ENCODE measurements around the gene CCDC157.

DNA sequence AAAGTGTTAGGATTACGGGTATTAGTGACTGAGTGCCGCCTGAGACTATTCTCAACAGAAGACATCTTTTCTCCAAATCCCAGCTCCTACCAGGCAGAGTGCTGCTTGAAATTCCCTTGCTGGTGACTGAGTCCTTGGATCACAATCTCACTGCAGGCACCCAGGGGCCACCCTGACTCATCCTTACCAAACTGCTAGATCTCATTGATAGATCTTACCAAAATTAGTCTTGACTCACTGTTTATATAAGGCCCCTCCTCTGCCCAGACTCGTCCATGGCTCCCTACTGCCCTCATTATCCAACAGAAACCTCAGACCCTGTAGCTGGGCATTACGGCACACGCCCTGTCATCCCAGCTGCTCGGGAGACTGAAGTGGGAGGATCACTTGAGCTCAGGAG lies 44.8 kb upstream of the CCDC157 start:
- TF ChIP-seq POLR2A (IDR thresholded peaks at IDR 0.05), result peak in 1 of 2 donors; percentile 43
- TF ChIP-seq, protein P1, sequence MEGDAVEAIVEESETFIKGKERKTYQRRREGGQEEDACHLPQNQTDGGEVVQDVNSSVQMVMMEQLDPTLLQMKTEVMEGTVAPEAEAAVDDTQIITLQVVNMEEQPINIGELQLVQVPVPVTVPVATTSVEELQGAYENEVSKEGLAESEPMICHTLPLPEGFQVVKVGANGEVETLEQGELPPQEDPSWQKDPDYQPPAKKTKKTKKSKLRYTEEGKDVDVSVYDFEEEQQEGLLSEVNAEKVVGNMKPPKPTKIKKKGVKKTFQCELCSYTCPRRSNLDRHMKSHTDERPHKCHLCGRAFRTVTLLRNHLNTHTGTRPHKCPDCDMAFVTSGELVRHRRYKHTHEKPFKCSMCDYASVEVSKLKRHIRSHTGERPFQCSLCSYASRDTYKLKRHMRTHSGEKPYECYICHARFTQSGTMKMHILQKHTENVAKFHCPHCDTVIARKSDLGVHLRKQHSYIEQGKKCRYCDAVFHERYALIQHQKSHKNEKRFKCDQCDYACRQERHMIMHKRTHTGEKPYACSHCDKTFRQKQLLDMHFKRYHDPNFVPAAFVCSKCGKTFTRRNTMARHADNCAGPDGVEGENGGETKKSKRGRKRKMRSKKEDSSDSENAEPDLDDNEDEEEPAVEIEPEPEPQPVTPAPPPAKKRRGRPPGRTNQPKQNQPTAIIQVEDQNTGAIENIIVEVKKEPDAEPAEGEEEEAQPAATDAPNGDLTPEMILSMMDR (IDR thresholded peaks at IDR 0.05), result no peak
